Body of pancreas (tissue), 4 donors: ENCODE data around the gene TMC8.

Experiments used
- CTCF ChIP-seq, 7 experiments: fragments of 450-650 bp in 4 of 7; fragments of 200-600 bp in 3 of 7; sonication (generic) in 3 of 7; IDR thresholded peaks; one replicate each; pipeline ENCODE4 v1.5.1; 2016 to 2019; ENCODE audit warnings: antibody characterized with exemption in 7 of 7
- POLR2A ChIP-seq, 3 donors: fragments of 450-650 bp; IDR thresholded peaks; one replicate each; pipeline ENCODE4 v1.6.1; 2016; ENCODE audit warnings: antibody characterized with exemption in 3 of 3, mild to moderate bottlenecking in 2 of 3

DNA sequence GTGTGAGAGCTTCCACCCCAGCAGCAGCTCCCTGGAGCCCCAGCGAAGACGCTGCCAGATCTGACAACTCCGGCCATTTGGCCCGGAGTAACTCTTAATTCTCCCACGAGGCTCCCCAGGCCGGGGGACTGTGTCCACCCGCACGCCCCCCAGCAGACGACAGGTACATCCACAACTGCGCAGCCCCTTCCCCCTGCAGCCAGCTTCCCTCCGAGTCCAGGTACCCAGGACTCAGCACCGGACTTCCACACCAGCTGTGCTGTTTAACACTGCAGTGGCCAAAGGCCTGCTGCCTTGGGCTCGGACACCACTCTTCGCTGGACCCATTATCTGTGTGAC is 45.0 kb downstream of the TMC8 start:
- TF ChIP-seq CTCF (IDR thresholded peaks at IDR 0.05) (no peak), POLR2A (IDR thresholded peaks at IDR 0.05) (no peak)
